AG04450 (cell line): ENCODE data around the gene PIGP. TPM values are rescaled to one million over a fixed set of nuclear protein-coding genes. Genes with fewer than 3 reads are reported as not detected.

Source experiments
- CTCF ChIA-PET: fragments of 300-600, 350-600 bp; formaldehyde crosslinking; extraction: SDS; loops from one replicate; lab custom pipeline; 2022; ENCODE audit warnings: antibody characterized with exemption, inconsistent platforms; lab: Charles Lee
- POLR2A ChIA-PET: fragments of 350-600 bp; formaldehyde crosslinking; extraction: SDS; loops from one replicate; lab custom pipeline; 2021; ENCODE audit warnings: antibody characterized with exemption, inconsistent platforms; lab: Yijun Ruan, JAX
- DNase-seq: peaks from one replicate; pipeline ENCODE4 v3.0.0-alpha.2; 2011; ENCODE audit warnings: low read depth, low spot score
- H3K27ac ChIP-seq: one replicate; pipeline ENCODE4 v1.5.1; 2012; ENCODE audit warnings: low read depth, low read length, control low read depth
- H3K27me3 ChIP-seq: one replicate; pipeline ENCODE4 v1.6.0; 2012; ENCODE audit warnings: low read length; ENCODE audit not compliant: control insufficient read depth, insufficient read depth
- H3K4me3 ChIP-seq: 2 replicates; pipeline ENCODE4 v1.5.1; 2011; ENCODE audit warnings: mild to moderate bottlenecking, low read depth, low read length, control low read depth
- H3K9me3 ChIP-seq: 2 replicates; pipeline ENCODE4 v1.5.1; 2012; ENCODE audit warnings: low read length; ENCODE audit not compliant: control insufficient read depth, insufficient read depth
- CTCF ChIP-seq: IDR thresholded peaks from 2 replicates; pipeline ENCODE4 v1.5.1; 2011; ENCODE audit warnings: low read depth, low read length, control low read depth, inconsistent platforms
- polyA plus RNA-seq: library from polyadenylated mRNA; depleted of rRNA; stranded (reverse); fragments of >200 nt; gene quantifications from 2 replicates; pipeline ENCODE4 v1.2.3, GENCODE V29; 2011; rRNA removed
- small RNA-seq: library from RNA; depleted of rRNA; stranded (forward); fragments of <200 nt; gene quantifications from one replicate; pipeline ENCODE3, GENCODE V24; 2012; ENCODE audit warnings: low read depth; ENCODE audit not compliant: insufficient read length

PIGP gene
- polyA plus RNA-seq, 1 experiment, result 29.8 TPM

- ChIA-PET POLR2A (no interaction called here), CTCF (no interaction called here)
- no peak overlapping the region for H3K4me3 ChIP-seq
- TF ChIP-seq CTCF, result no peak
- no peaks in the 10 kb centered on the region for H3K9me3 ChIP-seq
- DNase-seq, result no peak
- peaks cover 15% of the 10 kb centered on the region for H3K27me3 ChIP-seq
- no peak overlapping the region for H3K27ac ChIP-seq
Measured at GRCh38 chr21:37028570-37028969, 44.3 kb downstream of the PIGP start.

- no peak overlapping the region for H3K4me3 ChIP-seq
- POLR2A ChIA-PET, result no interaction called here
- CTCF ChIA-PET, result interaction anchor here (3.0 kb wide), 1 partner anchor 16 kb away, joined by 14 read pairs; no protein-coding TSS in a partner anchor
- H3K9me3 ChIP-seq, result no peaks in the 10 kb centered on the region; the same call in 1 of the 2 replicates
- TF ChIP-seq CTCF, result no peak
- H3K27me3 ChIP-seq, result peaks cover 13% of the 10 kb centered on the region
- H3K27ac ChIP-seq, result no peak overlapping the region
- DNase-seq, result no peak
Measured at GRCh38 chr21:37026499-37026898, 46.4 kb downstream of the PIGP start.

GRCh38 chr21:37017951-37018679 lies 54.8 kb downstream of the PIGP start:
- no peak for TF ChIP-seq CTCF
- Histone ChIP-seq H3K27ac (no peak overlapping the region), H3K27me3 (peaks cover 11% of the 10 kb centered on the region), H3K9me3 (no peaks in the 10 kb centered on the region; the same call in 1 of the 2 replicates), H3K4me3 (no peak overlapping the region)
- CTCF ChIA-PET, result interaction anchor here (1.5 kb wide), 1 partner anchor 8 kb away, joined by 8 read pairs; no protein-coding TSS in a partner anchor
- POLR2A ChIA-PET, result no interaction called here
- no peak for DNase-seq

Small RNA genes lying within 50 kb of the gene (small RNA-seq; reads per million reads assigned to genes)
- gene RNU6-696P, result not detected

Other genes starting within 250 kb of the PIGP start
- 19.5 and 22.3 TPM in 2 replicates for gene HLCS, start 106.4 kb downstream of the PIGP start, polyA plus RNA-seq
- gene RIPPLY3, start 66.4 kb downstream of the PIGP start, polyA plus RNA-seq, result 0.04 TPM in 1 of 2 replicates, not detected in the other
- gene TTC3, start 183 bp upstream of the PIGP start, polyA plus RNA-seq, result 165 and 224 TPM in 2 replicates
- 42.7 and 45.6 TPM in 2 replicates for gene VPS26C, start 194.3 kb upstream of the PIGP start, polyA plus RNA-seq